GM18499 (cell line): ENCODE measurements around the gene UBE3C.
"Not testable (repeated sequence)": the region's sequence is repeated elsewhere in the genome, so short reads cannot be mapped to it uniquely, and the experiment has no call there.

Source experiments
- ATAC-seq: cut with Tn5 transposase; IDR thresholded peaks from one replicate; pipeline ENCODE4 v1.9.1; 2021; ENCODE audit warnings: moderate number of reproducible peaks; ENCODE audit not compliant: insufficient read depth, unreplicated experiment

The UBE3C gene

DNA sequence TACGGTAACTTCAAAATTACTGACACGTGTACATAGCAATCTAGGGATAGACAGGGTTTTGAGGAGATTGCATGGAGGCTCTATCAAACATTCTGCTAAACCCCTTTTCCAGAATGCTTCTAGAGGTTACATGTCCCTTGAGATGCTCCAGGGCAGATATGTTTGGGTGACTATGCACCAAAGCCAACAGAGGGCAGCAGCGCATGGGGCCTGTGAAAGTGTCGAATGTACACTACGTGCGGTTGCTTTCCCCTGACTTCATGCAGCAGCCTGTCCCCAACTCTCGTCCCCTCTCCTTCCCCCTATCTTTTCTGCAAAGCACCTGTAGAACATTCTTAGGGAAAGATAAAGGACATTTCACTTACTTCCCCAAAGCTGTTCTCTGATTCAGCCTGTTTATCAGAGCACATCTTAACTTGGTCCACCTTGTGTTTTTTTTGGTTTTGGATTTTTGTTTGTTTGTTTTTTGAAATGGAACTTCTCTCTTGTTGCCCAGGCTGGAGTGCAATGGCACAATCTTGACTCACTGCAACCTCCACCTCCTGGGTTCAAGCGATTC, 90.2 kb downstream of the UBE3C start:
- no peak for ATAC-seq

DNA sequence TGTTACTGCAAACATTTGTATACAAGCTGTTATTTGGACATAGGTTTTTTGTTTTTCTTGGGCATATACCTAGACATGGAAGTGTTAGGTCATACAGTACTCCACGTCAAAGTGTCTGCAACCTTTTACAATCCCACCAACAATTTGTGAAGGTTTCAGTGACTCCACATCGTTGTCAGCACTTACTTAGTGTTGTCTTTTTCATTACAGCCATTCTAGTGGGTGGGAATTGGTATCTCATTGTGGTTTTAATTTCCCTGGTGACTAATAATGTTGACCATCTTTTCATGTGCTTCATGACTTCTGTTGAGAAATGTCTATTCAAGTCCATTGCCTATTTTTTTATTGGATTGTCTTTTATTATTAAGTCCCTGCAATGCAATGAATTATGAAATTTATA, 95.0 kb downstream of the UBE3C start:
- ATAC-seq: no peak

DNA sequence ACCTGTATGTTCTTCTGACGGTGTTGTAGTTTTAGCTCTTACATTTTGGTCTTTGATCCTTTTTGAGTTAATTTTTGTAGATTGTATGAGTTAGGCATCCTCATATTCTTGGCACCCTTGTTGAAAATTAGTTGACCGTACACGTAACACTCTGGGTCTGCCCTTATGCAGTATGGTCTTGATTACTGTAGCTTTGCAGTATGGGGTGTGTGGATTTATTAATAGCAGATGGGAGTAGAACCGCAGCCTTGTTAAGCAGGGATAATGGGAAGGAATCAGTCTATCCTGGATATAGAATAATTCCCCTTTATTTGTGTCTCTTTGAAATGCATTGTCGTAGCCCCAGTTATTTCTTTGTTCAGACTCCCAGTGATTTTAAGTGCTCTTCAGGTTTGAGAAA, 95.5 kb downstream of the UBE3C start:
- no peak for ATAC-seq

DNA sequence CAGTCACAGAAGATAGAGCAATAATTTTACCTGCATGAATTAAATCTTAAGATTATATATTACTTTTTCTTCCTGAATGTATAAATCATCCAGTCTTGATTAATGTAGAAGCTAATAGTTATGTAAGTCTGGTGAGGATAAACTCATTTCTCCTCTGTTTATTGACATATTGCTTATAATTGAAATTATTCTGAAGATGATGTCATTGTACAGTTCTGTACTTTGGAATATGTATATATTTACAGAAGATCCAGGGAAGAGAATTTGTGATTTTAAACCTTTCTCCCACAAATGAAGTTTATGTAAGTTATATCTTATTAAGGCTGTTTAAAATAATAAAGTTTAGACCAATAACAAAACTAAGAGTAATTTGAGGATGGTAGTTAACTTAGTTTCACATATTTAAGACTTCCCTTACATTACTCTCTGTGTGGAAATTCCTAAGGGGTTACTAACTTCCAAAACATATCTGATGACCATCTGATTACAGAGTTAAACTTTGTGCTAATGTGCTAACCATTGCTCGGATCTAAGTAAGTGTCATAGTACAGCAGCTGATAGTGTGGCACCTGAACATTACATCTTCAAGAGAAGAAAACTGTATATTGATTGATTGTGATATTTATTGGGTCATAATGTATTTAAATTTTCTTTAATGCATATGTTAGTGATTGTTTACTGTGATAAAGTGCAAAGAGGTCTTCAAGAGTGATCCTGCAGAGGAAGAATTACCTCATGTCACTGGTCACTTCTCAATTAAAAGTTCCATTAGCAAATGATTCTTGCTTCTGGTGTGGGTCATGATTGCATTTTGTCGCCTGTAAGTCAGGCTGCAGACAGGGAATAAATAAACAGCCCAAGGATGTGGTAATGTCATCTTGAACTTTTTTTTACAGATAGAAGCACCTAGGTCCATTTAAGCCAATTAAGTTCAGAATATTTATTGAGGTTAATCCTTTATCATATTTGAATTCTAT, 96.9 kb downstream of the UBE3C start:
- no peak for ATAC-seq

DNA sequence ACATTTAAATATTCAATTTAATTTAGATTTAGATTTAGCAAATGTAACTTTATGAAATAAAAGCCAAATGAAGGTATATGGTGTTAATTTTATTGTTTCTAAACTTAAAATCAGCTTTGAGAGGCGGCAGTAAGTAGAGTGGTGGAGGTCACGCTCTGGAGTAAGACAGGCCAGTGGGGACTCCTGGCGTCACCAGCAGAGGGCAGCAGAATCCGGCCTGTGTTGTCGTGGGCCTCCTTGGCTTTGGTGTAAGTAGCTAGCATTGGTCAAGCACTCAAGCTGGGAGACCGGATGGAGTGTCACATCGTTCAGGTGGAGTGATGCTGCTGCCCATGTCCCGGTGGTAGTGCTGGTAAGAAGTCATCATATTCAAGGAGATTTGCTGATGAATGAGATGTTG, 99.4 kb downstream of the UBE3C start:
- no peak for ATAC-seq

DNA sequence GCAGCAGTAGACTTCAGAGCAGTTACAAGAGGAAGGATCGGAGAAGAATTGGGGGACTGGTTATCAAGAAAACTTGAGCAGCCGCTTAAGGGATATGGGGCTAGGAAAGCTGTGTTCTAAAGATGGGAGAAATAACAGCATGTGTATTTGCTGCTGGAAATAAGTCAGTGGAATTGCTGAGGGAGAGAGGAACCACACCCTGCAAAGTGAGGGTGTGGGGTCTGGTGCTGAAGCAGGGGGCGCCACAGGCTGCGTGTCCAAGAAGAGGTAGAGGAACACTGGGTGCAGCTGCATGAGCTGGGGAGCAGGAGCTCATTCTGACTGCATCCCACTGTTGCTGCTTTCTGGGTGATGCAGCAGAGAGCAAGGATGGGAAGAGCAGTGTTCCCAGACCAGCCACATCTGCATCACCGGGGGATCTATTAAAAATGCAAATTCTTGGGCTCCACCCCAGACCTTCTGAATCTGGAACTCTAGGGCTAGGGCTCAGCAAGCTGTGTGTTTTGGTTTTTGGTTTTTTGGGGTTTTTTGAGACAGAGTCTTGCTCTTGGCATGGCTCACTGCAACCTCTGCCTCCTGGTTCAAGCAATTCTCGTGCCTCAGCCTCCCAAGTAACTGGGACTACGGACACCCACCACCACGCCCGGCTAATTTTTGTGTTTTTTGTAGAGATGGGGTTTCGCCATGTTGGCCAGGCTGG, 101.0 kb downstream of the UBE3C start:
- ATAC-seq: no peak

DNA sequence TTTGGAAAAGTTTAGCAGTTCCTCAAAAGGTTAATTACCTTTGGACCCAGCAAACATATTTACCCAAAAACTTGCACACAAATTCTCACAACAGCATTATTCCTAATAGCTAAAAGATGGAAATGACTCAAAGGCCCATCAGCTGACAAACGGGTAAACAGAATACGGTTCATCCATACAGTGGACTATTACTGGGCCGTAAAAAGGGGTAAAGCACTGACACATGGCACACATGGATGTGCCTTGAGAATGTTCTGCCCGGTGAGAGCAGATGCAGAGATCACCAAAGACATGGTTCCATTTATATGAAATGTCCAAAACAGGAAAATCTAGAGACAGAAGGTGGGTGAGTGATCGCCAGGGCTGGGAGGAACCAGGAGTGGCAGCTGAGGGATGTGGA, 102.9 kb downstream of the UBE3C start:
- no peak for ATAC-seq

DNA sequence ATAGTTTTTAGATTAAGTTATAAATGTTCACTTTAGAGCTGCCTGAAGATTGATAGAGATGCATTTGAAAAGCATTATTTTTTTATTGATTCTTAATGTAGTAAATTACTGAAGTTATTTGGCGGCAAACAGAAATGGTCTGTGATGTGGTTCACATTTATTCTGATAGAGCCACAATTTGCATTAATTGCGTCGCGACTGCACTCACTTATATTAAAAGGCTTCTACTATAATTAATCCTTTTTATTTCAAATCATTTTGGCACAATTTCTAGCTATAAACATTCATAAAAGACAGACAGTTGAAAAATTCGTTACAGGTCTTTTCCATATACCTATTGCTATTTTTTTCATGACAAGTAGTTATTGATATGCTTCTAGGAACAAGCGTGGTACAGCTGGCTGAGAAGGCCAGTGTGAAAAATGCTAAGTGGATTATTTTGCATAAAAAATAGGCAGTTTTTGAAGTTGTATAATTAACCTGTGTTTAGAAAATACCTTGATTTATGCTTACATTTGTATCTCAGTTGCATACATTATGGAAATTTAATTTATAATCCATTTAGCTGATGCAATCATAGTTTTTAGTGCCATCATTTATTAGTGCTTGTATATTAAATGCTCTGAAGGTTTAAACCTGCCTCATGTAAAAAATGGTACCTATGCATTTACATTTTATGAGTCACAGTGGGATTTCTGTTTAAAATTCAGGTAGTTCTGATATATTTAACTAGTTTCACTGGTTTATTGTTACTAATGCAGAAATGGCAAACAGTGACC, 106.0 kb downstream of the UBE3C start:
- no peak for ATAC-seq

DNA sequence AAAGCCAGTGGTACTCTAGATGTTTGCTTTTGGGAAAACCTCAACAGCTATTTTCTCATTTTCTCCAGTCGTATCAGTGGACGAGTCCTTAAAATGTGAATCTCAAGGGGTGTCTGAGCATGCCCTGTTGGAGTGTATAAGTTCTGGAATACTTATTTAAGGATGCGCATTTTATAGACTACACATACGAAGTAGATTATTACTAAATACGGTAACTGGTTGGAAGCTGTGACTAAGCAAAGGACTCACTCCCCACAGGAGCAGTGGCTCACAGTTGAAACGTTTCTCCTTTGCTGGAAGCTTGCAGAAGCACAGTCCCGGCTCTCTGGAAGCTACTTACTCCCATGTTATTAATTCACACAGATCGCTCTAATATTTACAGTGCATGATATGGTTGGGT, 107.3 kb downstream of the UBE3C start:
- ATAC-seq: no peak

DNA sequence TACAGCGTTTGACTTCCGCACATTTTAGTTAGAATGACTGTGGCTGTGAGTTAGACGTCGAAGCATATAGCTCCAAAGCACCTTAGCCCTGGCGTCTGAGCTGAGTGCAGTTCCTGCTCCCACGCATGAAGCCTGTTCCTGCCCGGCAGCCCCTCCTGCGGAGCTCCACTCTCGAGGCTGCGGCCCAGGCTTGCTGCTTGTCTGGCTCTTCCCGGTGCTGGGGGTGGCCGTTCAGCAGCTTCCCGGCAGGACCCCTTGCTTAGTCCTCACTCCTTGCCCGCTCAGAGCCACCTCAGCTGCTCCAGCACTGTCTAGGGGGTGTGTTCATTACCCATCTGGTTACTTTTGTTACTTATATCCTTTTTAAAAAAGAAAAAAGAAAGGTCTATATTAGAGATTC, 109.9 kb downstream of the UBE3C start:
- ATAC-seq: no peak

DNA sequence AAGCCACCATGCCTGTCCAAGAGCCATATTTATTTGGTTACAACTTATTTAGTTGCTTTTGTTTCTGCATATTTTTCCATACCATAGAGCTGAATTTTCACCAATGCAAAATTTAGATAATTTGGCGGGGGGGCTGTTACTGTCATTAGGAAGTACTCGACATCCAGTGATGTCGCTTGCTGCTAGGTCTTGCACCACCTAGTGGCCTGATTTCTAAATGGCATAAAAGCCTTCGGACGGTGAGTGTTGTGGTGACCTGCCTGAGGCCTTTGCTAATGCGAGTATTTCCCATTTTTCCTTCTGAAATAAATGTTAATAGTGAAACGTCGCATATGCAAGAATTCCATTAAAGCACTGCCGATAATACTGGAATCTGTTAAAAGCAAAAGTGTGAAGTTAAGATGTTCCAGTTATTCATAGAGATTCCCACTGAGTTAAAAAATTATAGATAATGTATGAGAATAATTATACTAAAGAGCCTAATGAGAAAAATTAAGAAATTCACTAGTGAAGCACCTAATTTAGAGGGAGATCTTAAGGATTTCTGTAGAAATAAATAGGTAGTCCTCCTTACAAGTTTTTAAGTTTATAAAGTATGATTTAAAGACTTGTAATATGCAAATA, 112.0 kb downstream of the UBE3C start:
- ATAC-seq: no peak

DNA sequence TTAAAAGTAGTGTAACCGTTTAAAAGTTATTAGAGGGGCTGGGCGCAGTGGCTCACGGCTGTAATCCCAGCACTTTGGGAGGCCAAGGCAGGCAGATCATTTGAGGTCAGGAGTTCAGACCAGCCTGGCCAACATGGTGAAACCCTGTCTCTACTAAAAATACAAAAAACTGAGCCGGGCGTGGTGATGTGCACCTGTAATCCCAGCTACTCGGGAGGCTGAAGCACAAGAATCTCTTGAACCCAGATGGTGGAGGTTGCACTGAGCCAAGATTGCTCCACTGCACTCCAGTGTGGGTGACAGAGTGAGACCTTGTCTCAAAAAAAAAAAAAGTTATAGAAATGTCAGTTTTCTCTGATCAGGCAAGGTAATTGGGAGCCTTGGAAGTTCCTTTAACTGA, 113.1 kb downstream of the UBE3C start:
- not testable (repeated sequence) for ATAC-seq

DNA sequence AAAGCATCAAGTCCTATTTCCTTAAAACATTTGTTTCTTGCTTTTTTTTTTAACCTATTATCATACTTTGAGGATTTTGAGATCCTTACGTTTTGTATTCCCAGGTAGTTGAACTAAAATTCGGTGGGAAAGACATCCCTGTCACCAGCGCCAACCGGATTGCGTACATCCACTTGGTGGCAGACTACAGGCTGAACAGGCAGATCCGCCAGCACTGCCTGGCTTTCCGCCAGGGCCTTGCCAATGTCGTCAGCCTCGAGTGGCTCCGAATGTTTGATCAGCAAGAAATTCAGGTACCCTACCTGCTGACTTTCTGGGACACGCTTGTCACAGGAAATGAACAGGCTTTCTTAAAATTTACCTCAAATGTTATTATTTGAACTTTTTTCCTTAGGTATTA, 115.1 kb downstream of the UBE3C start:
- no peak for ATAC-seq

DNA sequence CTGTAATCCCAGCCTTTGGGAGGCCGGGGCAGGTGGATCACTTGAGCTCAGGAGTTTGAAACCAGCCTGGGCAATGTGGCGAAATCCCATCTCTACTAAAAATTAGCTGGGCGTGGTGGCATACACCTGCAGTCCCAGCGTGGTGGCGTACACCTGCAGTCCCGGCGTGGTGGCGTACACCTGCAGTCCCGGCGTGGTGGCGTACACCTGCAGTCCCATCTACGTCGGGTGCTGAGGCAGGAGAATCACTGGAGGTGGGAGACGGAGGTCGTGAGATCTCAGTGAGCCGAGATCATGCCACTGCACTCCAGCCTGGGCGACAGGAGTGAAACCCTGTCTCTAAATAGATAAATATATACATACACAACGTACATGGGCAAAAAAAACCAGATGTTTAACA, 116.1 kb downstream of the UBE3C start:
- ATAC-seq: not testable (repeated sequence)

DNA sequence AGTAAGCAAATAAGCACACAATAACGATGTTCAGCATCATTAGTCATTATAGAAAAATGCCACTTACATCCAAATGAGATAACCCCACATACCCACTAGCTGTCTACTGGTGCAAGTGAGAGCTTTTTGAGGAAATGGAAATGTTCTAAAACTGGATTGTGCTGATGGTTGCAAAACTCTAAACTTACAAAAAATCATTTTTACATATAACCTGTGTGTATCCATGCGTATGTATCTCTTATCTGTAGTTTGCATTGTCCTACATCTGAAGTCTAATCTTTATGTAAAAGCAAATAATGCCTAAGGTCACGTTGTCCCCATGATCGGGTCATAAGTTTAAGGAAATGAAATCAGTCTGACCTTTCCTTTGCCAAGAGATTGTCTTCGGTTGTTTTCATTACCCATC, 116.5 kb downstream of the UBE3C start:
- no peak for ATAC-seq

DNA sequence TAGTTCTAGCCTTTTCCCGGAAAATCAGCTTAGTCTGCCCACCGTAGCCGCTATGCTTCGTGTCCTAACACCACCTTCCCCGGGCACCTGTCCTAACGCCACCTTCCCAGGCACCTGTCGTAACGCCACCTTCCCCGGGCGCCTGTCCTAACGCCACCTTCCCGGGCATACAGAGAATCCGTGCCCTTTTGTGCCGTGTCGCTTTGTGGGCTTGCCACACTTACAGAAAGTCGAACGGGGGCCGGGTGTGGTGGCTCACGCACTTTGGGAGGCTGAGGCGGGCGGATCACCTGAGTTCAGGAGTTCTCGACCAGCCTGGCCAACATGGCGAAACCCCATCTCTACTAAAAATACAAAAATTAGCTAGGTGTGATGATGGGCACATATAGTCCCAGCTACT, 124.4 kb downstream of the UBE3C start:
- ATAC-seq: no peak

DNA sequence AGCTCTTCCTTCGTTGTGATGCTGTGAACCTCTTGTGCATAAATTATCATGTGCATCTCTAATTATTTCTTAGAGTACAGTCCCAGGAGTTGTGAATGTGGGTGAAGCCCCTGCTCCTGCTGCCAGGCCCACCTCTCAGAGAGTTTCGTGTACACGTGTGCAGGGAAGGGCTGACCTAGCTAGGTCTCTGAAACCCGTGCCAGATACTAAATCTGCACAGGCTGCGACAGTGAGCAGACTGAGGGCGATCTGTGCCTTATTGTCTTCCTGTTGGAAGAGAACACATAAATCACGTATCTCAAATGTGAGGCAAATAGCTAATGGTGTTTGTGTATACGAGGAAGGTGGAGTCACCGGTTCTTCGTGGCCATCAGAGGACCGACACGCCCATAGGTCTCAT, 126.3 kb downstream of the UBE3C start:
- ATAC-seq: no peak

DNA sequence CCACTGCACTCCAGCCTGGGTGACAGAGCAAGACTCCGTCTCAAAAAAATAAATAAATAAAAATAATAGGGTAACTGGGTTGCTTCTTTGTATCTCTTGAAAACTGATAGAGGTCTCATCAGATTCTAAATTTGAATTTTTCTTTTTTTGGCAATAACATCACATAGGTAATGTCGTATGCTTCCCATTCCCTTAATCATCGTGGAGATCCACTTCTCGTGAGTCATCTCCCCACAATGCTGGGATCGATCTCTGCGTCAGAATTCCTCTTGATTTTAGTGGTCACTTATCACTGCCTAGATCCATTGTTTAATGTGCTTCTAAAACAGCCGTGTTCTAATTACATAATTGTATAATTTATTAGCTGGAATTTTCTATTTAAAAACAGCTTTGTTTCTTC, 127.5 kb downstream of the UBE3C start:
- ATAC-seq: no peak

DNA sequence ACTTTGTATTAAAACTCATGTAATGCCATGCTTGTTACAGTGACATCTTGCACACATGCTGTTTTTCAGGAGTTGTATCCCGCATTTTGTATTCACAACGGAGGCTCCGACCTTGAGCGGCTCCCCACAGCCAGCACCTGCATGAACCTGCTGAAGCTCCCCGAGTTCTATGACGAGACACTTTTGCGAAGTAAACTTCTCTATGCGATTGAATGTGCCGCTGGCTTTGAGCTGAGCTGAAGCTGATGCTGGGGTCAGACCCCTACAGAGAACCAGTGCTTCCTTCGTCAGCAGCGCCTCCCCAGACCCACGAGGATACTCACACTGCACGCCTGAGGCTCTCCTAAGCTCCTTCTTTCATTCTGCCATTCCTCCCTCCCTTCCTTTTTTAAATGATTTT, 128.8 kb downstream of the UBE3C start:
- no peak for ATAC-seq

DNA sequence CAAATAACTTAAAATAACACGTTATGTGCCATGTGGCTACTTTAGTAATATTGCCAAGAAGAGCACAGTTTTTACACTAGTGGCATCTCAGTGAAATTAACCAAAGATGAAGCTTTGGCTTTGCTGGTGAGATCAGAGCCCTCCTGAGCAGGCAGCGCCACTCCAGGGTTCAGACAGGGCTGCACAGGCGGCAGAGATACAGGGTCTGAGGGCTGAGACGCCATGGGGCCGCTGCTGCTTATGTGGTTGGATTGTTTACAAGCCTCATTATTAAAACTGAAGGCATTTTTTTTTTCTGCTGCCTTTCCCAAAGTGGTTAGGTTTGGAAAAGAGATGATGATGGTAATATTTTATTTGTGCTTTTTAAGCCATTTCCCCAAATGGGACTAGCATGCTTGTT, 129.2 kb downstream of the UBE3C start:
- ATAC-seq: no peak
